GM18909 (cell line): ENCODE measurements around the gene TTLL9.

Experiments
- ATAC-seq: cut with Tn5 transposase; IDR thresholded peaks from one replicate; pipeline ENCODE4 v1.9.1; 2021; ENCODE audit warnings: mild to moderate bottlenecking; ENCODE audit not compliant: unreplicated experiment, poor library complexity

TTLL9 gene

DNA sequence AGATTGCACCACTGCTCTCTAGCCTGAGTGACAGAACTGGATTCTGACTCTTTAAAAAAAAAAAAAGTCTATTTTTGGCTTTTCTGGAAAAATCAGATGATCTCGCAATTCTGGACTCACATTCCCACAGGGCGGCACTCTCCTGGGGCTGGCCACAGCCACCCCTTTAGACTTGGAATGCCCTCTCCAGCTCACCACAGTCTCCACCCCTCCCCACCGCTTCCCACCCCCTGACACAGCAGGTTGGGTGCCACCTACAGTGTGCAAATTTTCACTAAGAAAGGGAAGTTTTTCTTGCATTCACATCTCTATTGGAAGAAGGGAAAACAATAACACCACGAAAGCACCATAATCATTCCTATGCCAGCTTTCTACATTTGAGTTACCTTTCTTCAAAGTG is 66.0 kb downstream of the TTLL9 start:
- ATAC-seq: no peak

DNA sequence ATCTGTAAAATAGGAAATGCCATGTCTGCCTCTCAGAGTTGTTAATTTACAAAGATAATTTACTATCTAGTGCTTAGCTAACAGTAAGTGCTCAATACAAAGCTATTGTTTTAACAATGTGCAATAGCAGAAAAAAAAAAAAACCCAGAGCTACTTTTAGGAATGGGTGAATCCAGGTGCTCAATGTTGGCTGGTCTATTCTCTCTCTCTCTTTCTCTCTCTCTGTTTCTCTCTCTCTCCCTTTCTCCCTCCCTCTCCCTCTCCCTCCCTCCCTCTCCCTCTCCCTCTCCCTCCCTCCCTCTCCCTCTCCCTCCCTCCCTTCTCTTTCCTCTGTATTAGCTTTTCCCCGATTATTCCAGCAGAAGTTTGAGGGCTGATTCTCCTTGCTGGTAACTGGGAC is 67.4 kb downstream of the TTLL9 start:
- ATAC-seq: no peak

DNA sequence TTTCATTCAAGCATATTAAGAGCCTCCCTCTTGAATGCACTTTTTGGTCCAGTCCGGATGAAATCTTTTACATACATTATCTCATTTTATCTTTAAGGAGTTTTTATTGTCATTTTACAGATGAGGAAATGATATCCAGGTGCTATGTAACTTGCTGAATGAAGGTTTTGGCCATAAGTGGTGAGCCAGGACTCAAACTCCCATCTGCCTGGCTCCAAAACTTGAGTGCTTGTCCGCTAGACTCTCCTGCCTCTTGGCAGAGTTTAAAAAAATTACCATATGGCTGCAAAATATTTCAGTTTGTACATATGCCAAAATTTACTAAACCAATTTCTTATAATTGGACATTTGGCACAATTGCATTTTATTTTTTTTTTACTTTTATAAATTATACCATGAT is 69.2 kb downstream of the TTLL9 start:
- ATAC-seq: no peak

DNA sequence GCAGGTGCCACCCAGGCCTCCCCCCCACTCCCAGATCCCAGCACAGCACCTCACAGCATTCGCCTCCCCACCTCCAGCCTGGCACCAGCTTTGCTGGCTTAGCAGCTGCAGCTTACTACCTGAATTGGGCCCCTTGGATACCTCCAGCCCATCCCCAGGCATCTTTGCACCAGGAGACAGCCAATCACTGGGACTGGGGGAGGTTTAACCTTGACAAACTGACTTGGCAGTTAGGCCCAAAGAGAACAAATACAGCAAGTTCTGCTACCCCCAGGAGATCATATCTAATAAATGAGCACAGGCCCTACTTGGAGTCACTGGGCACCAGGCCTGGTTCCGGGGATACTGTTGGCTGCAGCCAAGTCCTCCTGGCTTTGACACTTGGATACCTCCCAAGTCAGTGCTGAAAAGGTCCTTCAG is 72.6 kb downstream of the TTLL9 start:
- no peak for ATAC-seq

DNA sequence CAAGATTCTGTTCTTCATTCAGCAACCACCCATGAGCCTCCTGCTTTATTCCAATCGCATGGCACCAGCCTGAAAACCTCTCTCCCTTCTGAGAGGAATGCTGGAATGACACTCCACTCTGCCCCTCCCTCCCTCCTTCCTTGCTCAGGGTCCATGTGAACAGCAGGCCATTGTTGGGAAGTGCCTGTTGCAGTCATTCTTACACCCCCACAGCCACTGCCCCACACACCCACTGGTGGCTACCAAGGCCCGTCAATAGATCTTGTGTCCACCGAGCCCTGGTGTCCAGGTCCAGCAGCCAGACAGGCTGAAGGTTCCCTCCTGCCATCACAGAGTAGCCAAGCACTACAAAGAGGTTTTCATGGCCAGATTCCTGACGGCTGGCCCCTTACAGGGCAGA is 74.9 kb downstream of the TTLL9 start:
- no peak for ATAC-seq

DNA sequence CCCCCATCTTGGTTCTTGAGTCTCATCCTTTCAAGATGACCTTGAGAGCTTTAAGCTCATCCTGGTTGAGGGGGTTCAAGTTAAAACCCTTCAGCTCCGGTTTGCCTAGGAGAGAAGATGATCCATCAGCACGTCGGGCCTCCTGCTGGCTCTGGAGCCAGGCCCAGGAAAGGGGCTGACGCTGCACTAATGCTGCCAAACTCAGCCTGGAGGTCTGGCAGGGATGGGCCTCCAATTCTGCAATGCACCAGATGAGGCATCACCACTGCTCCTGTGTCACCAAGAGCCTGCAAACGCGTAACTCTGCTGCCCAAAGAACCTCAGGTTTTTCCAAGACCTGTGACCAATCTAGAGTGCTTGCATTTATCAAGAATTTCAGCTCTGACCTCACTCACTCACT is 75.4 kb downstream of the TTLL9 start:
- no peak for ATAC-seq

DNA sequence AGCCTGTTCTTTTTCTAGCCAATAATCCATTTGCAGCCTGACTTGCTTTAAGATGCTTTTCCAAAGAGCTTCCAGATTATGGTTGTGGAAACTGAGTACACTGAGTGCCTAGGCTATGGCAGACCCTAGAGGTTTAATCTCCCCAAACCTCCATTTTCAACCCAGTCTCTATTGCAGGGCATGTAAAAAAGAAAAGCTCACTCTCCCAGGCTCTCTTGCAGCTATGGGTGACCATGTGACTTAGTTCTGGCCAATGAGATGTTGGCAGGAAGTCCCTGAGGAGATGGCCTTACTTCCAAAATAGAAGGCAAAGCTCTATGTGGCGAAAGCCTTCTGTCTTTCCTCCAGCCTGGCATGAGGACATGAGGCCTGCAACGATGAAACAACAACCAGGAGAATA is 77.6 kb downstream of the TTLL9 start:
- no peak for ATAC-seq

DNA sequence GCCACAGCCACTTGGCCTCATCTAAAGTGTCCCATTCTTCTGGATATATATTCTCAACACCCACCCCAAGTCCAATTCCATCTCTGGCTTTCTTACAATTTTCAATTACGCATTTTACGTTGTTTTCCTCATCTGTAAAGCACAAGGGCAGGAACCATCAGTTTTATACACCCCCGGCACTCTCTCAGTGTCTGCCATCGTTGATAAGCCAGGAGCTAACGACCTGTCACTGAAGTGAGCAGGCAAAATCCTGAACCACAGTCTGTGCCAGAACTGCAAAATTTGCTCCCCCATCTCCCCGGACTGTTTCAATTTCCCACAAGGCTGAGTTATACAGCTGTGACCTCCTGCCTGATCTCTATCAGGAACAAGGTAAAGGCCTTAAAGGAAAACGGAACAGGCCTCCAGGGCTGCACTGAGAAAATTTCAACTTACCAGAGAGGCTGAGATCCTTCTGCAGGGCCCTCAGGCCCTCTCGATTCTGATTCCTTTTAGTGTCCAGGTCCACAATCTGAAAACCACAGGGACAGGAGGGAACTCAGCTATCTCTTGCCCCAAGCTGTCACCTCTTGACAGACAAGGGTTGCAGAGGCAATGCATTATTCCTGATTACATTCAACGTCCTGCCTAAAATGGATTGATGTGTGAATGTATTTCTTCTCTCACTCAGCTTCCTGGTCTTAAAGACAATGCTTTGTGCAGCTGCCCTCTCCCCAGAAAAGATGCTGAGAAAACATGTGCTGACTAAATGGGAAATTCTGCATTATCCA is 79.6 kb downstream of the TTLL9 start:
- no peak for ATAC-seq

DNA sequence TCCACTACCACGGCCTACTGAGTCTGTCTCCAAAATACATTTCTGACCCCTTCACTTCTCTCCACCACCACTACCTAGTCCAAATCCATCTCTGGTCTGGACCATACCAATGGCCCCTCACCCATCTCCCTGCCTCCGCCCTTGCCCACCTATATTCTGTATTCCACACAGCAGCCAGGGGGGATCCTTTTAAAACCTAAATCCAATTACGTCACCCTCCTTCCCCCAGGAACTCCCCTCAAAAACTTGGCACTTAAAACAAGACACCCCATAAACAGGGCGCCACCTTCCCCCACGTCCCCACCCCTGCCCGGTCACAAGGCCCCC is 80.7 kb downstream of the TTLL9 start:
- no peak for ATAC-seq

DNA sequence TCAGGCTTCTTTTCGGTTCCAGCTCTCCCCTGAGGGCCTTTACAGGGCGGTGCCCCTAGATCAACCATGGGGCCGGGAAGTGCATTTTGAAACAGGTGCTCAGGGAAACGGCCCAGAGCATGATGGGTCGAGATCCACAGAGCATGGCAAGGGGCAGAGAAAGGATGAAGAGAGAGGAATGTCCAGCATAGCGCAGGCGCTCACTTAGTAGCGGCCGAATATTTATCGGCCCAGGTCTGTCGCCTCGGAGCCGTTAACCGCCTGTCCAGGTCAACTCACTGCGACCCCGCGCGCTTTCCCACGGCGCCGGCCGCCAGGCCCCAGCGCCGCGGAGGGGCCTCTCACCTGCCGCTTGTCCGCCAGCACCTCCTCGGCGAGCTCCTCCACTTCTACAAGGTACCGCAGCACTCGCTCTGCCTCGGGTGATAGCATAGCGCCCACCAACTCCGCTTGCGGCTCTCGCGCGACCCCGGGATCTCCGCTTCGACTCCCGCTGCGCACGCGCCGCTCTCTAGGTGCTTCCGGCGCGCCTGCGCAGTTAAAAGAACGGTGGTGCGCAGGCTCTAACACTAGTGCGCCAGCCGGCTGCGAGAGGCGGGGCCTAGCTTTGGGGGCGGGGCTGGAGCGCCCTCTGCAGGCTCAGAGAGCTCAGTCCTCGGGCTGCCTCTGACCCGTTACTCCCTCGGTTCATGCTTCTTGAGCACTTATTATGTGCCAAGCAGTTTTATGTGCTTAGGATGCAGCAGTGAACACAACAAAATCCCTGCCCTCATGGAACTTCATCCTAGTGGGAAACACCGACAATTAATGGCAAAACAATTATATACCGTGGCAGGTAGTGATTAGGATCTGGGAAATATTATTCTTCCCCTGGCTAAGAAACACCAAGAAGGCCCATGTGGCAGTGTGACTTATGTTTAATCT is 81.4 kb downstream of the TTLL9 start, which contains the start of gene PDRG1:
Gene PDRG1, minus strand, starts transcription at position 517 of the 924 bp plus-strand sequence. Its CDS starts 85 bp downstream, at position 432.
- ATAC-seq: peak; percentile 90

DNA sequence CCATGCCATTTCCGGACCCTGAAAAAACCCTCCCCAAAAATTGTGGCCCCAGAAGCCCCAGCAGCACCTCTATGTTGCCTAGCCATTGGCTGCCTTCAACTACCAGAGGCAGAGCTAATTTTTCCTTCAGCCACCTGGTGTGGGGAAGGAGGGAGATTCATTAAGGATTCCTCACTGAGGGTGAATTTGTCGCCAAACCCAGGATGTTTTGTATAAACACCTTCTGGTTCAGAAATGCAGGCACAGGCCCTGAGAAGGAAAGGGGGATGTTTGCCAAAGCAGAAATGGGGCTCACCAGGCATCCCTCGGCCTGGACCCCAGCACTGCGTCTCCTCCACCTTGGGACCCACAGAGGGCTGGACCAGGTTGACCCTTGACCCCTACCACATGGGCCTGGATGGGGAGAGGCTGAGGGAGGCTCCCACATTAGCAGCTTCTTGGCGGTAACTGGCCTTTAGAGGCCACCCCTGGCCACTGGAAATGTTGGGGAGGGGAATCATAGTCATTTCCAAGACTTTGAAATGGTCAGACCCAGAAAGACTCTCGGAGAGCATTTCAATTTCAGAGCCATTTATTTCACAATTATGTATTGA is 83.2 kb downstream of the TTLL9 start:
- no peak for ATAC-seq

DNA sequence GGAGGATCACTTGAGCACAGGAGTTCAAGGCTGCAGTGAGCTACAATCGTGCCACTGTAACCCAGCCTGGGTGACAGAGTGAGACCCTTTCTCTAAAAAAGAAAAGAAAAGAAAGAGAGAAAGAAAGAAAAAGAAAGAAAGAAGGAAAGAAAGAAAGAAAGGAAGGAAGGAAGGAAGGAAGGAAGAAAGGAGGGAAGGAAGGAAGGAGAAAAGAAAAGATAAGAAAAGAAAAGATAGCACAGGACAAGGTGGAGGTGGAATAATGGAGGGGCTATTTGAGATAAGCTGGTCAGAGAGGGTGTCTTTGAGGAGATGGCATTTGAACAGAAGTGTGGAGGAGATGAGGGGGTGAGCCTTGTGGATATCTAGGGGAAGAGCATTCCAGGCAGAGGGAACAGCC is 84.1 kb downstream of the TTLL9 start:
- ATAC-seq: no peak

DNA sequence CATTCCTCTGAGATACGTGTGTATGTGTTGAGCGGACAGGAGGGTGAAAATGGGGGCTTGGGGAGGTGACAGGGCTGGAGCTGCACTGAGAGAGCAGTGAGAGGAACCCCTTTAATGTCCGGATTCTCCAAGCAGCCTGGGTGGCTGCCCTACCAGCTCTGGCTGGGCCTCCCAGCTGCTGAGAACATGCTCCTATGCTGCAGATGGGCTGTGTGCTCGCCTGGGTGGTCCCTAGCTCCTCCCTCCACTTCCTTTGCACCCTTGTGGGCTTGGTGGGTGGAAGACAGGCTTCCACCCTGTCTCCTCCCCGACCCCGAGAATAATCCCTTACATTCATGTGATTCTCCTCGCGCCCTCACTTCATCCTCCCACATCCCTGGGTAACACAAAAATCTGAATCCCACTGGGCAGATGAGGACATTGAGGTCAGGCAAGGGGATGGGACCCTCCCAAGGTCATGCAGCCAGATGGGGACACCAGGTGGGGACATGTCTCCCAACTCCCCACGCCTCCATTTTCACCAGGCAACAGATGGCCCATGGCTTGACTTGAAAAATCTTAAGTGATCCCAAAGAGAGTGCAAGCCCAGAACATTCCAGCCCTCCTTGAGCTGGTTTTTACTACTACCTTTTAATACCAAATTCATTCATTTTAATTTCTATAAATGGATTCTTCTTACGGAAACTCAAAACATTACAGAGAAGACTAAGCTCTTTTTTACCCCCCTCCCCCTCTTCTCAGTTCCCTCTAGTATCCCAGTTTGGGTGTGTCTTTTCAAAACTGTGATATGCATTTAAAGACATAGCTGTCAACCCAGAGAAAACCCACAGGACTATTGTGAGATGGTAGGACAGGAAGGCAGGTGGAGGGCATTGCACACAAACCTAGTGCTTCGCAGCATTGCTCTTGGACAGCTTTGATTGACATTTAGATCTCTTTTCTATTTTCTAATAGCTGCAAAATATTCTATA is 86.4 kb downstream of the TTLL9 start:
- no peak for ATAC-seq

DNA sequence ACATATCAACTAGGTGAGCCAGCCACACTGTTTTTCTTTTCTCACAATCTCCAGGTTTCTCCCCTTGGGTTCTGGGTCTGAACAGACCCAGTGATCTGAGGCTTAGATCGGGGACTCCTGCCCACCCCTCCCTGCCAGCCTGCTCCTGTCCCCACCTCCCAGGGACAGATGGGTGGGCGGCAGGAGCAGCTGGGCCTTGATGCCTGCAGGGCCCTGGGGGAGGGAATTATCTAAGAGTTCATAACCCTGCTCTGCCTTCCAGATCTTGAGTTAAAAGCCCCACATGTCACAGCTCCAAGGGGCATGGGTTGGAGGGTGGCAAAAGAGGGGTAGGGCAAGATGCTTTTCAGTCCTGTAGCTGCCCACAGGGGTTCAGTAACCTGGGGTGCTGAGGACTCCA is 92.3 kb downstream of the TTLL9 start:
- no peak for ATAC-seq

DNA sequence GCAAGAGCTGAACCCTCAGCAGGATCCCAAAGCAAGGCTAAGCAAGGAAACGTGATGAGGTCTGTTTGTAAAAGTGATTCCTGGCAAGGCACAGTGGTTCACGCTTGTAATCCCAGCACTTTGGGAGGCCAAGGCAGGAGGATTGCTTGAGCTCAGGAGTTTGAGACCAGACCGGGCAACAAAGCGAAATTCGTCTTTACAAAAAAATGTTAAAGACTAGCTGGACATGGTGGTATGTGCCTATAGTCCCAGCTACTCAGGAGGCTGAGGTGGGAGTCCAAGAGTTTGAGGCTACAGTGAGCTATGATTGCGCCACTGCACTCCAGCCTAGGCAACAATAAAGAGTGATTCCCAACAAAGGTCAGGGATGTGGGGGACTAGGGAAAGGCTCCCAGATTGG is 93.5 kb downstream of the TTLL9 start:
- no peak for ATAC-seq

DNA sequence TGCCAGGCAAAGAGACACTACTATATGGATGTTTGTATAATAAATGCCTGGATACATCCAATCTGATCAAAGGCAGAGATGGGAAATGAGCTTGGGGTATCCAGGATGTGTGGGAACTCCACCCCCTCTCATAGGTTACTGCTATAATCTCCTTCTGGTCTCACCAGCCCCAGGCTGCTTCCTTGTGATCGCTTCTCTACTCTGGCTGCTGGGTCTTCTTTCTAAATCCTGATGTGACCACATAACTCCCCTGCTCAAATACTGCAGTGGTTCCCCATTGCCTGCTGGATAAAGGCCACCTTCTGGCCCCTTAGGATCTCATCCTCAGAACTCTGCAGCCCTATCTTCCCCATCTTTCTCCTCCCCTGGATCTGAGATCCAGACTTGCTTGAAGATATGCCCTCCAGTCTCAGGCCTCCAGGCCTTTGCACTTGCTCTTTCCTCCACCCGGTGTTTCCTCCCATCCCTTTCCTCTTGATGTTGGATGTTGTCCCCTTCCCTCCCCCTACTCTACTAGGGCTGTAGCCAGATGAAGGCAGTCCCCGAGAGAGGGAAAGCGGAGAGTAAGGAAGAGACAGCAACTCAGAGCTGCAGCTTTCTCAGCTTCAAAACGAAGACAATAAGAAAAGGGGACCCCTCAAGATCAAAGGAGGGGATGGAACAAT is 96.7 kb downstream of the TTLL9 start:
- no peak for ATAC-seq

DNA sequence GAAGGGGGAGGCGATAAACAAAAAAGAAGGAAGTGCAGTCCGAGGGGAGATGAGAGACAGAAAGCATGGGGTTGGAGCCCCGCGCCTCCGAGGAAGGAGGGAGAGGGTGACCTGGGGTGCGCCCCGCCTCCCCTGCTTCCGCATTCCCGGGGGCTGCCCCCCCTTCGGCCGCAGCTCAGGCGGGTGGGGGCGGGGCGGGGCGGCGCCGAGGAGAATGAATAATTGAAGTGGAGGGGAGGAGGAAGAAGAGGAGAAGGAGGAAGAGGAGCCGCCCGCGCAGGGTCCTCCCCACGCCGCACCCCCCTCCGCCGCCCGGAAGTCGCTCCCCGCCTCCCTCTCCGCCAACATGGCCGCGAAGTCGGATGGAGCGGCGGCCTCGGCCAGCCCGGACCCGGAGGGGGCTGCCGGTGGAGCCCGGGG is 97.4 kb downstream of the TTLL9 start, which contains the start of gene XKR7:
Gene XKR7, plus strand, starts transcription at position 322 of the 420 bp plus-strand sequence. Its CDS starts 25 bp downstream, at position 347.
- ATAC-seq: no peak

DNA sequence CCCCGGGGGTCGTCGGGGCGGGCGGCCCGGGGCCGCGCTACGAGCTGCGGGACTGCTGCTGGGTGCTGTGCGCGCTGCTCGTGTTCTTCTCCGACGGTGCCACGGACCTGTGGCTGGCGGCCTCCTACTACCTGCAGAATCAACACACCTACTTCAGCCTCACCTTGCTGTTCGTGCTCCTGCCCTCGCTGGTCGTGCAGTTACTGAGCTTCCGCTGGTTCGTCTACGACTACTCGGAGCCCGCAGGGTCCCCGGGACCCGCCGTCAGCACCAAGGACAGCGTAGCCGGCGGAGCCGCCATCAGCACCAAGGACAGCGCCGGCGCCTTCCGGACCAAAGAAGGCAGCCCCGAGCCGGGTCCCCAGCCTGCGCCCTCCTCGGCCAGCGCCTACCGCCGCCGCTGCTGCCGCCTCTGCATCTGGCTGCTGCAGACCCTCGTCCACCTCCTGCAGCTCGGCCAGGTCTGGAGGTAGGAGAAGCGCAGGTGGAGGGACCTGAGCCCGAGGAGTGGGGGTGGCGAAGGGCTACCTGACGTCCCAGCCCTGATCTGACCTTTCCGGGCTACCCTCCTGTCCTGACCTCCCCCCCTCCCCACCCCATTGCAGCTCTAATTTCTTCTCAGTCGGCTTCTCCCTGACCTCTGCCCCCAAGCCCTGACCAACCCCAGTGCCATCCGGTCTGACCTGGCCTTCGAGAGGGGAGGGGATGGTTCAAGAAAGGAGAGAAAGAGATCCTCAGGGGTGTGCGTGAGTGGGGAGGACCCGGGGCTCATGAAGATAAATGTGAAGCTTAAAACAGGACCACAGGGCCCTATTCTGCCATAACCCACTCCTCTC is 98.1 kb downstream of the TTLL9 start:
- peak; percentile 51 for ATAC-seq
